Osteocyte (in vitro differentiated cells): ENCODE measurements around the gene ZNF587B. TPM values are rescaled to one million over a fixed set of nuclear protein-coding genes. Genes with fewer than 3 reads are reported as not detected.
"Not testable (repeated sequence)": the region's sequence is repeated elsewhere in the genome, so short reads cannot be mapped to it uniquely, and the experiment has no call there.

ENCODE experiments used
- DNase-seq: peaks from one replicate; pipeline ENCODE4 v3.0.0; 2021; ENCODE audit warnings: mixed read lengths; ENCODE audit not compliant: unreplicated experiment; ENCODE audit errors: extremely low spot score
- H3K27ac Mint-ChIP-seq: one replicate; pipeline ENCODE4 v1.8.0; 2021; ENCODE audit warnings: mild to moderate bottlenecking, mixed read lengths; ENCODE audit not compliant: unreplicated experiment
- H3K27me3 Mint-ChIP-seq: one replicate; pipeline ENCODE4 v1.8.0; 2021; ENCODE audit warnings: mixed read lengths; ENCODE audit not compliant: unreplicated experiment
- H3K36me3 Mint-ChIP-seq: one replicate; pipeline ENCODE4 v1.8.0; 2021; ENCODE audit warnings: mixed read lengths; ENCODE audit not compliant: unreplicated experiment
- H3K4me1 Mint-ChIP-seq: one replicate; pipeline ENCODE4 v1.8.0; 2021; ENCODE audit warnings: mixed read lengths; ENCODE audit not compliant: unreplicated experiment
- H3K4me3 Mint-ChIP-seq: one replicate; pipeline ENCODE4 v1.8.0; 2021; ENCODE audit warnings: mild to moderate bottlenecking, moderate library complexity, mixed read lengths; ENCODE audit not compliant: unreplicated experiment
- H3K9me3 Mint-ChIP-seq: one replicate; pipeline ENCODE4 v1.8.0; 2021; ENCODE audit warnings: mixed read lengths; ENCODE audit not compliant: unreplicated experiment
- long read RNA-seq: library from polyadenylated mRNA; unstranded; transcript quantifications from one replicate; pipeline ENCODE4 v2.0.0, GENCODE V29; 2021
- total RNA-seq: library from RNA; stranded (reverse); gene quantifications from 2 replicates; pipeline ENCODE4 v1.2.1, GENCODE V29; 2021
- TF ChIP-seq, protein P1 (sequence below): fragments of 200-600 bp; sonication (generic); IDR thresholded peaks from 2 replicates; pipeline ENCODE4 v1.5.0; 2021; ENCODE audit warnings: antibody characterized with exemption, mild to moderate bottlenecking, moderate library complexity

The ZNF587B gene
- 14.4 and 16.5 TPM in 2 replicates for total RNA-seq
- long read RNA-seq, partial matches to known transcripts = 0 of 5 reads
- long read RNA-seq, other reads (novel, unspliced or antisense) = 1 of 5 reads

DNA sequence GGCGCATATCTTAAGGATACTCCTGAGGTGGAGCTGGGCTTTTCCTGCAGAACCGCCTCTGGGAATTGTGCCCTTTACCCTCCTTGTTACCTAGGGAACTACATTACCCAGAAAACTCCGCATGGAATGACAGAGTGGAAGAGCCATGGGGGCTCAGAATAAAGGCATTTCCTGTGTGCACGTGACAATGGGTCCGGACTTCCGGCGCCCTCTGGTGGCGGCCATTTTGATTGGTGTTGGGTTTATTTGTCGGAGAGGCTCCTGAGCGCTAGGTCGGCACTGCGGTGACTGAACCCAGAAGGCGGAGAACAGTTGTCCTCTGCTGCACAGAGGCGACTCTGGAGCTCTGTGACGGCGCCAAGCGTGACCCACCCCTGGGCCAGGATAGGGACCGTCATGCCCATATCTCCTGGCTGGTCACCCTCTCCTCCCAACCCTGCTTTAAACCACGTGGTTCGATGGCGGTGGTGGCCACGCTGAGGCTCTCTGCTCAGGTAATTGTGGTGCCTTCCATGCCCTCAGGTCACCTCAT lies at the start of gene ZNF587B:
Gene ZNF587B (plus strand): TSS at position 229 of the 532 bp plus-strand sequence. CDS start 230 bp downstream, at position 459.
- H3K4me3 Mint-ChIP-seq = peak within 1 kb of the TSS; percentile 85
- H3K27ac Mint-ChIP-seq = peak within 1 kb of the TSS; percentile 93
- TF ChIP-seq, protein P1, sequence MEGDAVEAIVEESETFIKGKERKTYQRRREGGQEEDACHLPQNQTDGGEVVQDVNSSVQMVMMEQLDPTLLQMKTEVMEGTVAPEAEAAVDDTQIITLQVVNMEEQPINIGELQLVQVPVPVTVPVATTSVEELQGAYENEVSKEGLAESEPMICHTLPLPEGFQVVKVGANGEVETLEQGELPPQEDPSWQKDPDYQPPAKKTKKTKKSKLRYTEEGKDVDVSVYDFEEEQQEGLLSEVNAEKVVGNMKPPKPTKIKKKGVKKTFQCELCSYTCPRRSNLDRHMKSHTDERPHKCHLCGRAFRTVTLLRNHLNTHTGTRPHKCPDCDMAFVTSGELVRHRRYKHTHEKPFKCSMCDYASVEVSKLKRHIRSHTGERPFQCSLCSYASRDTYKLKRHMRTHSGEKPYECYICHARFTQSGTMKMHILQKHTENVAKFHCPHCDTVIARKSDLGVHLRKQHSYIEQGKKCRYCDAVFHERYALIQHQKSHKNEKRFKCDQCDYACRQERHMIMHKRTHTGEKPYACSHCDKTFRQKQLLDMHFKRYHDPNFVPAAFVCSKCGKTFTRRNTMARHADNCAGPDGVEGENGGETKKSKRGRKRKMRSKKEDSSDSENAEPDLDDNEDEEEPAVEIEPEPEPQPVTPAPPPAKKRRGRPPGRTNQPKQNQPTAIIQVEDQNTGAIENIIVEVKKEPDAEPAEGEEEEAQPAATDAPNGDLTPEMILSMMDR = peak; percentile 53
- peaks cover 28% of the 10 kb centered on the region for H3K4me1 Mint-ChIP-seq
- peak; percentile 91 for DNase-seq
- peaks cover 3% of the 10 kb centered on the region for H3K9me3 Mint-ChIP-seq
- H3K36me3 Mint-ChIP-seq = peaks cover 20% of the 10 kb centered on the region
- no peaks in the 10 kb centered on the region for H3K27me3 Mint-ChIP-seq

GRCh38 chr19:57786286-57786685 lies 43.8 kb upstream of the ZNF587B start:
- Mint-ChIP-seq H3K9me3 (peaks cover 21% of the 10 kb centered on the region), H3K27me3 (no peaks in the 10 kb centered on the region), H3K4me3 (no peak overlapping the region), H3K36me3 (peaks cover 60% of the 10 kb centered on the region), H3K4me1 (no peaks in the 10 kb centered on the region), H3K27ac (no peak overlapping the region)
- TF ChIP-seq, protein P1 = no peak
- DNase-seq = no peak

DNA sequence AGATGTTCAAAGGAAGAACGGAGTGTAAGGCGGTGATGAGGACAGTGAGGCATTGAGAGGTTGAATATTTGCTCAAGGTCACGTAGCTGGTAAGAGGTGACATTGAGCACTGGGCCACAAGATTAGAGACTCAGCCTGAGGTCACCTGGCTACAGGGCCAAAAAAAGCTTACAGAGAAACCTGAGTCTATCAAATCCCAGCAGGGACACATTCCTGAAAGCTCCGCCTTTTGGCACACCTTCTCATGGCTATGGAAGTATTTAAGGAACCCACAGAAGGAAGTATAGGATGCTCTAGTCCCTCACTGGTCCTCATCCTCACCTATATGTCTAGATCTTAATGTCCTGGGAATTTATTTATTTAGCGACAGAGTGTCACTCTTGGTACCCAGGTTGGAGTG lies 43.2 kb upstream of the ZNF587B start:
- Mint-ChIP-seq H3K4me1 (no peaks in the 10 kb centered on the region), H3K9me3 (peaks cover 21% of the 10 kb centered on the region), H3K4me3 (no peak overlapping the region), H3K27ac (no peak overlapping the region), H3K36me3 (peaks cover 61% of the 10 kb centered on the region), H3K27me3 (no peaks in the 10 kb centered on the region)
- TF ChIP-seq, protein P1 = no peak
- DNase-seq = no peak

- H3K4me1 Mint-ChIP-seq = no peaks in the 10 kb centered on the region
Measured at GRCh38 chr19:57788114-57788692, 41.9 kb upstream of the ZNF587B start.

DNA sequence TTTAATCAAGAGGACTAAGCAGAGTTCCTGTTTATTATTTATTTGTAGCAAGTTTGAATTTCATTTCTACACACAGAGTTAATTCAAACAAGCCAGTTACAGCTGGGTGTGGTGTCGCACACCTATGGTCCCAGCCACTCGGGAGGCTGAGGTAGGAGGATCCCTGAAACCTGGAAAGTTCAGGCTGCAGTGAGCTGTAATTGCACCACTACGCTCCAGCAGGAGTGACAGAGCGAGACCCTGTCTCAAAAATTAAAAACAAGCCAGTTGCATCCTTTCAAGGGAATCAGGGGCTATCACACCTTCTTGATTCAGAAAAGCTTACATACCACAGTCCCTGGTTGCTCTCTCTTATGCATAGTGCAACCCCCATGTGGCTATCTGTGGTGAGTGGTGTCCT lies 40.8 kb upstream of the ZNF587B start:
- no peak for DNase-seq
- H3K27ac Mint-ChIP-seq = no peak overlapping the region
- H3K4me3 Mint-ChIP-seq = no peak overlapping the region
- H3K4me1 Mint-ChIP-seq = no peaks in the 10 kb centered on the region
- peaks cover 21% of the 10 kb centered on the region for H3K9me3 Mint-ChIP-seq
- peaks cover 60% of the 10 kb centered on the region for H3K36me3 Mint-ChIP-seq
- no peaks in the 10 kb centered on the region for H3K27me3 Mint-ChIP-seq
- TF ChIP-seq, protein P1 = no peak

More at GRCh38 chr19:57788114-57788692, 41.9 kb upstream of the ZNF587B start:
- peaks cover 21% of the 10 kb centered on the region for H3K9me3 Mint-ChIP-seq
- peaks cover 60% of the 10 kb centered on the region for H3K36me3 Mint-ChIP-seq
- DNase-seq = no peak
- H3K27ac Mint-ChIP-seq = no peak overlapping the region
- TF ChIP-seq, protein P1 = no peak
- no peak overlapping the region for H3K4me3 Mint-ChIP-seq
- no peaks in the 10 kb centered on the region for H3K27me3 Mint-ChIP-seq

GRCh38 chr19:57796580-57796979 lies 33.5 kb upstream of the ZNF587B start:
- H3K4me3 Mint-ChIP-seq, H3K27ac Mint-ChIP-seq, H3K27me3 Mint-ChIP-seq, H3K9me3 Mint-ChIP-seq, DNase-seq: not testable (repeated sequence)
- peaks cover 10% of the 10 kb centered on the region for H3K4me1 Mint-ChIP-seq
- H3K36me3 Mint-ChIP-seq = peaks cover 22% of the 10 kb centered on the region
